Frontal cortex (tissue), 4 donors: Measurements from ENCODE around the gene PIEZO2. TPM values are rescaled to one million over a fixed set of nuclear protein-coding genes. Genes with fewer than 3 reads are reported as not detected.

Experiments
- DNase-seq, 2 donors: peaks; one replicate each; pipeline ENCODE4 v3.0.0; 2012; ENCODE audit warnings: low spot score in 2 of 2
- FAIRE-seq: peaks from 2 replicates; lab custom pipeline; 2012; peaks lifted over from hg19 to GRCh38; lab: Jason Lieb, UNC
- total RNA-seq: library from RNA; depleted of rRNA; stranded (reverse); fragments of >200 nt; gene quantifications from one replicate; pipeline ENCODE4 v1.2.3, GENCODE V29; 2014
- donor health status: control.
- donor health status: control.
- donor health status: control.

PIEZO2 gene
- total RNA-seq, 1 donor from 2014 or later: 2.4 TPM

DNA sequence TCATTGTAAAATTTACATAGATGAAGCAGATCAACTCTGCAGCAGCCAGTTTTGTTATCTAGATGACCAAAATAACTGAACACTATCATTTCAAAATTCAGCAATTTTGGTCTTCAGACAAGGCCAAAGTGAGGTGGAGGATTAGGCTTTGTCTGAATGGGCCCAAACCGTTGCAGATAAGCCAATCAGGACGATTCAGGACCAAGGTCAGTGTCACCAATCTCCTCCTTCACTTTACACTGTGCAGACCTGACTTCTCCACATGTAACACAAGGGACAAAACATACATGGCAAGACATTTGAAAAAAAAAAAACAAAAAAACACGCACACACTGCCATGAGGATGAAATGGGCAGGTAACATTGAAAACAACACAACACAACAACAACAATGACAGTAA is 412.4 kb downstream of the PIEZO2 start:
- FAIRE-seq: no peak
- no peak for DNase-seq

DNA sequence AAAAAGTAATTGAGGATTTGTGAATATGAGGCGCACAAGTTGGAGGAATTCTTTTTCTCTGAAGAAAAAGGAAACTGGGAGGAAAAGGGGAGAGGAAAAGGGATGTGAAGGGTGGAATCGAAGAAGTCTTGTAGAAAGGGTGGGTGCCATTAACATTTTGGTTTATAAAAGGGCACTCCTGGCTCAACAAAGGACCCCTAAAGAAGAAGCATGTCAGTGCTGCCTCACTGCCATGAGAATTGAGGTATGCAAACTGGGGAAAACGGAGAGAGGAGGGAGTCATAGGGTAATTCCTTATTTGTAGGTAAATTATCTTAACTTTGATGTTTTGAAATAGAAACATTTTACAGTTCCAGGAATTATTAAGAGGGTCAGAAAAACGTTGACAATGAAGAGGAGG is 416.4 kb downstream of the PIEZO2 start:
- DNase-seq: no peak
- FAIRE-seq: no peak

DNA sequence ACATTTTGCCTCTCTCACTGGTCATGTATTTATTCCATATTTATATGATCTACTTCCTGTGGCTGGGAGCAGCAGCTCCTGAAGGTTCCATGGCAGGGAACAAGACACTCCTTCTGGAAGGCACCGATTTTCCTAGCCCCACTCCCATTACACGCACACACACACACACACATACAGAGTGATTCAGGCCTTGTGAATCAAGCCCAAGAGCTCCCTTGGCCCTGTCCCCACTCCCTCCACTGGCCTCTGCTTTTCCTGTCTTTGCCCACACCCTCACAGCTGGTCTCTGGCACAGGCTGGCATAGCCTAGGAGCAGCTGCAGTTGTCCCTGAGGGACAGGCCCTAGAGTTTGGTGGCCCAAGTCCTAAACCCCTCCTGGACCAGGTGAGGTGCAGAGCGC is 421.9 kb downstream of the PIEZO2 start:
- FAIRE-seq (no peak), DNase-seq (no peak)

- DNase-seq (peak in 1 of 2 donors; percentile 42), FAIRE-seq (no peak)
Observed at GRCh38 chr18:10726198-10727068, 422.9 kb downstream of the PIEZO2 start.

DNA sequence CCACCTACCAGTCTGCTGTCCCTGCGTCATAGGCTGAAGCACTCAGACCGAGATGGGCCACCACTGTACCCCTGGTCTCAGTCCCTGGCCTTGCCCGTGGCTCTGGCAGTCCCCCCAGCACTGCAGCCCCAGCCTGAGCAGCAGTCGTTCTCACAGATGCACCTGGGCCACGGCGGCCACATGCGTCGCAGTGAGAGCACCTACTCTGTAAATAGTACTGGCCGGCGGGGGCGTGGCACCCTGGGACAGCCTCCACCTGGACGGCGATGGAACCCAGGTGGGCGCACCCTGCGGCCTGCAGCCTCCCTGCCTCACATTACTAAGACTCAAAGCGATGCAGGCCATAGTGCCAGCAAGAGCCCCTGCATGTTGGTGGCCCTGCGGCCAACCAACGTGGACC is 424.7 kb downstream of the PIEZO2 start:
- DNase-seq (no peak), FAIRE-seq (no peak)

DNA sequence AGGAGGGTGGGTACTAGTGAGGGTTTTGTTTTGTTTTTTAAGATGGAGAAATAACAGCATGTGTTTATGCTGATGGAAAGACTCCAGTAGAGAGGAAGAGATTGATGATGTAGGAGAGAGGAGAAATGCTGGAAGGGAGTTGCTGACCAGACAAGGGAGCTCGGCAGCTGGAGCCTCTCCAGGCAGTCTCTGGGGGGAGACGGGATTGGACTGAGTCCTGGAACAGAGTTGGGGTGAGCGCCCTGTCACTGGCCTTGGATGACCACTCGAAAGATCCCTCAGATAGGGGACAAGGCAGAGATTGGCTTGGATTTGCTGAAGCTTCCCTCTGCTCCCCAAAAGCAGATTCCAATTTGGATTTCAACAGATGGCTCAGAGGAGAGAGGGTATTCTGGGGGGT is 425.9 kb downstream of the PIEZO2 start:
- DNase-seq: no peak
- no peak for FAIRE-seq

DNA sequence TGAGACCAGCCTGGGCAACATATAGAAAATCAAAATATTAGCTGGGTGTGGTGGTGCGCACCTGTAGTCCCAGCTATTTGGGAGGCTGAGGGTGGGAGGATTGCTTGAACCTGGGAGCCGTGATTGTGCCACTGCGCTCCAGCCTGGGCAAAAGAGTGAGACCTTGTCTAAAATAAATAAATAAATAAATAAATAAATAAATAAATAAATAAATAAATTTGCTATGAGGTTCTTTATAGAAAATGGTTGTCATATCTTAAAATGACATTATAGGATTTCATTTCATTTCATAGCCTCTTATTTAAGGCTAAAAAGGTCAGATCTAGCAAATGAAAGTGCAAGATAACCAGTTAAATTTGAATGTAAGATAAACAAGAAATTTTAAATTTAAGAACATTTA is 430.6 kb downstream of the PIEZO2 start:
- DNase-seq: no peak
- FAIRE-seq: no peak

GRCh38 chr18:10715791-10716190 is 433.6 kb downstream of the PIEZO2 start:
- FAIRE-seq (no peak), DNase-seq (no peak)

DNA sequence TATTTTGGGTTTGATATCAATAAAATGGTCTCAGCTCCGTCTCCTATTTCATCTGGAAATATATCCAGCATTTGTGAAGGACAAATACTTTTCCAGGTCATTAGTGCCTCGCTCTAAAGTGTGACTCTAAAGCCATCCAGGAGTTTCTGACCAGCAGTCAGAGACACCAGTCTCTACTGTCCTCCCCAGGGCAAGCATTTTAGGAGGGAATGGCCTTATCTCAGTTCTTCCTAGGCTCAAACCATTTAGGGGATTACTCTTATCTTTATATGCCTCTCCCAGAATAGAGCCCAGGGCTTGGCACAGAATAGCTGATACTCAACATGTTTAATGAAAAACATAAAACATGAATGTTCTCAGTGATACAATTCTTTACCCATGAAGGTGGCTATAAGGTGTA is 436.0 kb downstream of the PIEZO2 start:
- DNase-seq (no peak), FAIRE-seq (no peak)

- DNase-seq: no peak
- no peak for FAIRE-seq
Observed at GRCh38 chr18:10707294-10707693, 442.1 kb downstream of the PIEZO2 start.

GRCh38 chr18:10705786-10706185 is 443.6 kb downstream of the PIEZO2 start:
- no peak for DNase-seq
- FAIRE-seq: no peak

DNA sequence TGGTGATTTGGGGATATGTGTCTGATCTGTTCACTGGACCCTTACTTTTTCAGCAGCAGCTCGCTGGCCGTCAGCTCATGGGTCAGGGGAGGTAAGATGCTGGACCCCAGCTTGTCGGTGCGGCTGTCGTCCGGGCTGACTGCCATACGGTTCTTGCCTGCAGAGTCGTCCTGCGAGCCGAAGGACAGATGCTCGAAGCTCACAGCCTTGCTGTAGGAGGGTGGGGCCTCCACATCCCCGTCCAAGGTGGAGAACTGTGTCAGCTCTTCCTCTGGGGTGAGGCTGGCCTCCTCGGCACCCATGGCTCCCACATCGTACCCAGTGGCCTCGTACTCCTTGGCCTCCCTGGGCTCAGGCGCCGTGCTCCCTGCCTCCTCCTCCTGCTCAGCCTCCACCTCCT is 444.1 kb downstream of the PIEZO2 start:
- FAIRE-seq (no peak), DNase-seq (no peak)

DNA sequence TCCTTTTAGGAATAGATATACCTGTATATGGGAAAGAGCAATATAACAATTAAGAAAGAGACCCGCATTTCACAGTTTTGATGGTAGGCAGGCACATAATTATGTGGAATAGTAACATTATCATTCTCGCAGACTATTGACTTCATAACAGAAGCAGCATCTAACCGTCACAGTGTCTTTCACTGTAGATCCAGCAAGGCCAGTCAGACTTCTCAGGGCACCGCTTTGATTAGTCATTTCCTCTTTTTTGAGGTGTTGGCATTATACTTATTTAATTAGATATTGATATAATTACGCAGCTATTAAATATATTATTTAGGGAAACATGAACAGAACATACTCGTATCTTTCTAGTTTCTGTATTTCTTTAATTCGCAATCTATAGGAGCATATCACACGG is 447.2 kb downstream of the PIEZO2 start:
- no peak for DNase-seq
- FAIRE-seq: no peak

DNA sequence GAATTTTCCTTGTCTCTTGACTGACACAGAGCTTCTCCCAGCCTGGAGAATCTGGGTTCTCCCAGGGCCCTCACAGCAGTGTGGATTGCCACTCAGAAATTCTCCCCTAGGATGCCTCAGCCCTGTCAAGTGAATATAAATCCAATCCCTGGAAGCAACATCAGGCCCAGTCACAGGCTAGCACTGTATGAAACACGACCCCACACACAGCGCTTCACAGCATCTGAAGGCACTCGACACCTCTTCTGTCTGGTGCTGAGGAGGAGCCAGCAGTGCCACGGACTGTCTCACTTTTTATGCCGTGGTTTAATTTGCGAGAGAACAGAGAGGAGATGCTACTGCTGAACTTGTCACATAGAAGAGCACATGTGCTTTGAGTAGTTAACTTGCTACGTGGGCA is 459.0 kb downstream of the PIEZO2 start:
- FAIRE-seq: no peak
- no peak for DNase-seq

DNA sequence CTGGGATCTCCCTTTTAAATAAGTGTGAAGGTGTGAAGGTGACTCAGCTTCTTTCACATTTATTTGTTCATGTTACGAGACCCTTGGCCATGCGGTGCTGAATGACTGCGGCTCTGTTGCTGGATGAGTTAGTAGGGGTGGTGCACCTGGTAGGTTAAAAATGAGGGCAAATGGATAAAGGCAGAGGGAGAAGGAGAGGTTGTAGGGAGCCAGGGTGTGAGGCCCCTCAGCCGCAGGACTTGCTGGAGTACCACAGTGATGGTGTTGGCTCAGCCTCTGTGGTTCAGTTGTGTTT is 459.4 kb downstream of the PIEZO2 start:
- FAIRE-seq (no peak), DNase-seq (no peak)

DNA sequence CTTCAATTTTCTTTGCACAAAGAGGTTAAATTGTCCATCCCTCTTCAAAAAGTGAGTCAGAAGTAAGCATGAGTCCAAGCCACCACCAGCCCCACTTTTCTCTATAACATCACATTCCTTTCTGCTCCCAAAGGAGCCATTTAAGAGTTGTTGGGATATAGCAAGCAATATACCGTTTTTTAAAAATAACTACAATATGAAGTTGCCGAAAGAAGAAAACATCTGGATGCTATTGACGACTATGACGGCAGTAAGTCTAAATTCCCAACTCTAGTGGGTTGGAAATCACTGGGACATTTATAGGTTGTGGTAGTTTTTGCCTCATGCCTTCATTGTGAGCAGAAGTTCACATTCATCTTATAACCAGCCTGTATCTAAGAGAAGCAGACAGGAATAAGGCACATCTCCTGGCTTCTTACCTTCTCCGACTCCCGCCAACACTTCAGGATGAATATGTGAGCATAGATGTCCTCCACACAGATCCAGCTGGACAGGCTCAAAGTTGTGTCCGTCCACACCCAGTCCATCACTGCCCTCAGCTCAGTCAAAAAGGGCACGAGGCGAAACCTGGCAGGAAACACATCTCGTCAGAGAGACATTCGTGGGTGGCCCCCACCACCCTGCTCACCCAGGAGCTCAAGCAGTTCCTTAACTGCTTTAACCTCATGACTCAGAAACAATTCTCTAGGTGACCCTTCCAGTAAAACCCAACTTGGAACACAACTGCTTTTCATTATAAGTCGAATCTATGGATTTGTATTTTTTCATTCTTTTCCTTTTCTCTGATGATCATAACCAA is 459.9 kb downstream of the PIEZO2 start:
- FAIRE-seq (no peak), DNase-seq (no peak)

- DNase-seq (no peak), FAIRE-seq (no peak)
Observed at GRCh38 chr18:10688766-10689165, 460.6 kb downstream of the PIEZO2 start.

- no peak for DNase-seq
- FAIRE-seq: no peak
Observed at GRCh38 chr18:10687161-10687925, 462.0 kb downstream of the PIEZO2 start.

GRCh38 chr18:10686308-10686707 is 463.1 kb downstream of the PIEZO2 start:
- DNase-seq: no peak
- FAIRE-seq: no peak

GRCh38 chr18:10685484-10685883 is 463.9 kb downstream of the PIEZO2 start:
- DNase-seq (no peak), FAIRE-seq (no peak)

DNA sequence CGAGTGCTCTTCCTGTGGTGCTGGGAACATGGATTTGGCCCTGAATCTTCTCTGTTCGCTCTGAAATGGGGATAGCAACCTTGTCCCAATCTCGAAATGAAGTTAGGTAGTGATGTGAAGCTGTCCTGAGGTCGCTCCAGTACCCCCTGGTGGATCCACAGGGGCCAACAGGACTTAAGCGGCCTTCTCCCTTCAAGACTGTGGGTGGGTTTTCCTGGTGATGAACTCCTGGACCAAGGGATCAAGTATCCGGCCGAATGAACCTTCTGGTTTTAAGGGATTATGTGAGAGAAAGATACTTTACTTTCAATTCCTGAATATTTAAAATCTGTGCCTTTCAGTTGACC is 467.0 kb downstream of the PIEZO2 start:
- FAIRE-seq: no peak
- DNase-seq: no peak
